ENCODE measurements around the gene C9orf85.

GRCh38 chr9:71886015-71886414 is 25.4 kb upstream of the C9orf85 start:
- TF ChIP-seq, protein P1, sequence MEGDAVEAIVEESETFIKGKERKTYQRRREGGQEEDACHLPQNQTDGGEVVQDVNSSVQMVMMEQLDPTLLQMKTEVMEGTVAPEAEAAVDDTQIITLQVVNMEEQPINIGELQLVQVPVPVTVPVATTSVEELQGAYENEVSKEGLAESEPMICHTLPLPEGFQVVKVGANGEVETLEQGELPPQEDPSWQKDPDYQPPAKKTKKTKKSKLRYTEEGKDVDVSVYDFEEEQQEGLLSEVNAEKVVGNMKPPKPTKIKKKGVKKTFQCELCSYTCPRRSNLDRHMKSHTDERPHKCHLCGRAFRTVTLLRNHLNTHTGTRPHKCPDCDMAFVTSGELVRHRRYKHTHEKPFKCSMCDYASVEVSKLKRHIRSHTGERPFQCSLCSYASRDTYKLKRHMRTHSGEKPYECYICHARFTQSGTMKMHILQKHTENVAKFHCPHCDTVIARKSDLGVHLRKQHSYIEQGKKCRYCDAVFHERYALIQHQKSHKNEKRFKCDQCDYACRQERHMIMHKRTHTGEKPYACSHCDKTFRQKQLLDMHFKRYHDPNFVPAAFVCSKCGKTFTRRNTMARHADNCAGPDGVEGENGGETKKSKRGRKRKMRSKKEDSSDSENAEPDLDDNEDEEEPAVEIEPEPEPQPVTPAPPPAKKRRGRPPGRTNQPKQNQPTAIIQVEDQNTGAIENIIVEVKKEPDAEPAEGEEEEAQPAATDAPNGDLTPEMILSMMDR (IDR thresholded peaks at IDR 0.05): no peak
- TF ChIP-seq POLR2A (IDR thresholded peaks at IDR 0.05): no peak
